RPMI8226 (cell line): Measurements from ENCODE around the gene ACBD6.
"Not testable (repeated sequence)": the region's sequence is repeated elsewhere in the genome, so short reads cannot be mapped to it uniquely, and the experiment has no call there.

Experiments
- DNase-seq: peaks from one replicate; pipeline ENCODE4 v3.0.0-alpha.2; 2015

ACBD6 gene

GRCh38 chr1:180415236-180415848, 87.0 kb downstream of the ACBD6 start:
- no peak for DNase-seq

- no peak for DNase-seq
Observed at GRCh38 chr1:180412583-180412982, 89.8 kb downstream of the ACBD6 start.

- DNase-seq, result not testable (repeated sequence)
Observed at GRCh38 chr1:180408128-180408527, 94.2 kb downstream of the ACBD6 start.

- DNase-seq, result no peak
Observed at GRCh38 chr1:180407051-180407450, 95.3 kb downstream of the ACBD6 start.

- DNase-seq, result no peak
Observed at GRCh38 chr1:180402551-180402950, 99.8 kb downstream of the ACBD6 start.

- DNase-seq, result peak; percentile 13
Observed at GRCh38 chr1:180402001-180402400, 100.4 kb downstream of the ACBD6 start.

GRCh38 chr1:180397175-180397574, 105.2 kb downstream of the ACBD6 start:
- no peak for DNase-seq

GRCh38 chr1:180392427-180393145, 109.8 kb downstream of the ACBD6 start:
- DNase-seq, result no peak

- DNase-seq, result no peak
Observed at GRCh38 chr1:180392020-180392419, 110.4 kb downstream of the ACBD6 start.

- DNase-seq, result no peak
Observed at GRCh38 chr1:180387413-180387812, 115.0 kb downstream of the ACBD6 start.

GRCh38 chr1:180386745-180387367, 115.5 kb downstream of the ACBD6 start:
- DNase-seq, result no peak

GRCh38 chr1:180385144-180385543, 117.2 kb downstream of the ACBD6 start:
- no peak for DNase-seq

GRCh38 chr1:180384286-180385005, 117.9 kb downstream of the ACBD6 start:
- DNase-seq, result no peak

- DNase-seq, result no peak
Observed at GRCh38 chr1:180382326-180383115, 119.9 kb downstream of the ACBD6 start.

- no peak for DNase-seq
Observed at GRCh38 chr1:180381184-180381580, 121.2 kb downstream of the ACBD6 start.

GRCh38 chr1:180380259-180381183, 121.9 kb downstream of the ACBD6 start:
- no peak for DNase-seq

- DNase-seq, result no peak
Observed at GRCh38 chr1:180376800-180377199, 125.6 kb downstream of the ACBD6 start.

- no peak for DNase-seq
Observed at GRCh38 chr1:180376253-180376652, 126.1 kb downstream of the ACBD6 start.

GRCh38 chr1:180372728-180373127, 129.6 kb downstream of the ACBD6 start:
- no peak for DNase-seq

- no peak for DNase-seq
Observed at GRCh38 chr1:180370597-180370996, 131.8 kb downstream of the ACBD6 start.

- no peak for DNase-seq
Observed at GRCh38 chr1:180370188-180370587, 132.2 kb downstream of the ACBD6 start.

GRCh38 chr1:180369061-180369460, 133.3 kb downstream of the ACBD6 start:
- DNase-seq, result no peak
